Neuronal stem cell (in vitro differentiated cells): ENCODE results near the gene RAMACL.

Experiments used
- DNase-seq: peaks from one replicate; pipeline ENCODE4 v3.0.0-alpha.2; 2013; ENCODE audit warnings: low spot score
- H2AFZ ChIP-seq: one replicate; pipeline ENCODE4 v1.6.1; 2013; ENCODE audit warnings: mild to moderate bottlenecking, low read length, inconsistent platforms
- H2AK5ac ChIP-seq: 2 replicates; pipeline ENCODE4 v1.6.1; 2013; ENCODE audit warnings: low read depth, mild to moderate bottlenecking, inconsistent platforms, low read length, moderate library complexity, mixed read lengths
- H2BK120ac ChIP-seq: 2 replicates; pipeline ENCODE4 v1.6.1; 2013; ENCODE audit warnings: low read depth, mild to moderate bottlenecking, inconsistent platforms, low read length, moderate library complexity, mixed read lengths
- H2BK12ac ChIP-seq: one replicate; pipeline ENCODE4 v1.6.1; 2013; ENCODE audit warnings: low read length, inconsistent platforms
- H2BK15ac ChIP-seq: 2 replicates; pipeline ENCODE4 v1.6.1; 2013; ENCODE audit warnings: mild to moderate bottlenecking, low read length, inconsistent platforms, mixed read lengths
- H2BK5ac ChIP-seq: one replicate; pipeline ENCODE4 v1.6.1; 2013; ENCODE audit warnings: inconsistent platforms, mild to moderate bottlenecking, low read length, moderate library complexity
- H3K14ac ChIP-seq: one replicate; pipeline ENCODE4 v1.6.1; 2013; ENCODE audit warnings: low read length, inconsistent platforms
- H3K18ac ChIP-seq: 2 replicates; pipeline ENCODE4 v1.6.1; 2013; ENCODE audit warnings: low read length, inconsistent platforms
- H3K23ac ChIP-seq: 2 replicates; pipeline ENCODE4 v1.6.1; 2013; ENCODE audit warnings: low read depth, mild to moderate bottlenecking, mixed read lengths, low read length, inconsistent platforms; ENCODE audit not compliant: poor library complexity
- H3K27ac ChIP-seq: replicated peaks from 3 replicates; pipeline ENCODE4 v1.5.1; 2013; ENCODE audit warnings: low read length, inconsistent platforms
- H3K27me3 ChIP-seq, 3 experiments: 2 replicates each; pipeline ENCODE4 v1.6.1; 2013; ENCODE audit warnings: low read length in 3 of 3, mild to moderate bottlenecking in 2 of 3, inconsistent platforms in 1 of 3, low read depth in 1 of 3, mixed read lengths in 1 of 3, moderate library complexity in 1 of 3; ENCODE audit not compliant: control insufficient read depth in 3 of 3, insufficient read depth in 3 of 3
- H3K36me3 ChIP-seq, 2 donors: replicated peaks in 1 of 2; 2 replicates each; pipeline ENCODE4 v1.6.1; 2013; ENCODE audit warnings: low read length in 2 of 2; ENCODE audit not compliant: control insufficient read depth in 2 of 2, insufficient read depth in 2 of 2
- H3K4ac ChIP-seq: 2 replicates; pipeline ENCODE4 v1.6.1; 2013; ENCODE audit warnings: inconsistent platforms, mild to moderate bottlenecking, low read length, moderate library complexity
- H3K4me1 ChIP-seq, 2 donors: 1 replicate in 1 of 2; 2 replicates in 1 of 2; pipeline ENCODE4 v1.6.1; 2013; ENCODE audit warnings: low read length in 2 of 2, low read depth in 1 of 2; ENCODE audit not compliant: control insufficient read depth in 2 of 2, insufficient read depth in 1 of 2
- H3K4me2 ChIP-seq: one replicate; pipeline ENCODE4 v1.6.1; 2013; ENCODE audit warnings: mild to moderate bottlenecking, low read length, inconsistent platforms; ENCODE audit not compliant: insufficient read depth, poor library complexity, severe bottlenecking
- H3K4me3 ChIP-seq, 2 donors: 2 replicates each; pipeline ENCODE4 v1.5.1; 2013; ENCODE audit warnings: low read length in 2 of 2, mild to moderate bottlenecking in 2 of 2, inconsistent platforms in 1 of 2, moderate library complexity in 1 of 2
- H3K79me1 ChIP-seq: one replicate; pipeline ENCODE4 v1.6.1; 2013; ENCODE audit warnings: low read depth, mild to moderate bottlenecking, inconsistent platforms, low read length, moderate library complexity
- H3K9ac ChIP-seq: one replicate; pipeline ENCODE4 v1.6.1; 2013; ENCODE audit warnings: mild to moderate bottlenecking, low read depth, low read length, inconsistent platforms; ENCODE audit not compliant: poor library complexity
- H3K9me3 ChIP-seq, 2 donors: replicated peaks in 1 of 2; 2 replicates each; pipeline versions ENCODE3 to v1.6.1; 2013; ENCODE audit warnings: low read length in 2 of 2, mild to moderate bottlenecking in 2 of 2, inconsistent platforms in 1 of 2, low read depth in 1 of 2, mixed read lengths in 1 of 2, moderate library complexity in 1 of 2; ENCODE audit not compliant: control insufficient read depth in 2 of 2, insufficient read depth in 1 of 2
- H4K8ac ChIP-seq: one replicate; pipeline ENCODE4 v1.6.1; 2013; ENCODE audit warnings: low read depth, mild to moderate bottlenecking, inconsistent platforms, low read length, moderate library complexity
- H4K91ac ChIP-seq: one replicate; pipeline ENCODE4 v1.6.1; 2013; ENCODE audit warnings: low read length, low read depth, mild to moderate bottlenecking, inconsistent platforms; ENCODE audit not compliant: poor library complexity
- WGBS, 2 donors: extraction: QIAGEN DNeasy Blood & Tissue Kit; methylation state at CpG; one replicate each; pipeline ENCODE4 v1.1.7; 2013; ENCODE audit warnings: missing lambda C conversion rate in 2 of 2, mixed read lengths in 1 of 2; ENCODE audit not compliant: insufficient read length in 2 of 2, insufficient replicate concordance in 1 of 2; ENCODE audit errors: extremely low coverage in 2 of 2; 5-methylcytosine and 5-hydroxymethylcytosine counted together

The RAMACL gene

DNA sequence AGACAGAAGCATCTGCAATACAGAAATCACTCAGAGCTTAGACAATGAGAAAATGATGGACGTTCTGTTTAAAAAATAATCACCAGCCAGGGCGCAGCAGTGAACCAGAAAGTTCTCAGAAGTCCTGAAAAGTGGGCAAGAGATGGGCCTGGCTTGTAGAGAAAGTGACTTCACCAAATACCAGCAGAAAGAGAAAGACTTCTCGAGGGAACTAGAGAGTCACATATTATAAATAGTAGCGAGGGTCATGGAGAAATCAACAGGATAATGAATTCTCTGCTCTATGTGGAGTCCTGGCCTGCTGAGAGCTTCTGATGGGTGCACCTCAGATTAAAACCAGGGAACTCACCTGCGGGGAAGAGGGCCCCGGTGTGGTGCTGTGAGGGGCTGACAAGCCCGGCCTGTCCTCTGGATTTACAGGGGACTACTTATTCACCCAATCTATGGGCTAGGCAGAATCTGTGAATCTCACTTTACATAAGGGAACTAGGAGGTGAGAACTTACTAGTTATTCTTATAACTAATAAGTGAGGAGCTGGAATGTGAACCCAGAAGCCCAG, 5.6 kb upstream of the RAMACL start:
- no peak overlapping the region for H2BK15ac ChIP-seq
- no peaks in the 10 kb centered on the region for H3K79me1 ChIP-seq
- H2BK5ac ChIP-seq = no peak overlapping the region
- H2BK12ac ChIP-seq = no peak overlapping the region
- no peak overlapping the region for H4K91ac ChIP-seq
- no peak overlapping the region for H3K18ac ChIP-seq
- no peak overlapping the region for H3K23ac ChIP-seq
- no peak overlapping the region for H3K4me3 ChIP-seq
- no peaks in the 10 kb centered on the region for H3K9me3 ChIP-seq
- H3K36me3 ChIP-seq = no peaks in the 10 kb centered on the region
- WGBS, 2 donors = no CpG with 5 or more reads among the region's 7 CpGs
- no peak overlapping the region for H2AK5ac ChIP-seq
- no peak overlapping the region for H3K27ac ChIP-seq
- no peak overlapping the region for H4K8ac ChIP-seq
- no peak for DNase-seq
- H2AFZ ChIP-seq = no peak overlapping the region
- no peak overlapping the region for H3K4ac ChIP-seq
- no peak overlapping the region for H3K14ac ChIP-seq
- peaks cover 0 to 1% (median 0%) of the 10 kb centered on the region in 3 experiments for H3K27me3 ChIP-seq
- H3K4me2 ChIP-seq = no peak overlapping the region
- H3K9ac ChIP-seq = no peak overlapping the region
- peaks cover 0 to 23% of the 10 kb centered on the region in 2 donors for H3K4me1 ChIP-seq
- no peak overlapping the region for H2BK120ac ChIP-seq

DNA sequence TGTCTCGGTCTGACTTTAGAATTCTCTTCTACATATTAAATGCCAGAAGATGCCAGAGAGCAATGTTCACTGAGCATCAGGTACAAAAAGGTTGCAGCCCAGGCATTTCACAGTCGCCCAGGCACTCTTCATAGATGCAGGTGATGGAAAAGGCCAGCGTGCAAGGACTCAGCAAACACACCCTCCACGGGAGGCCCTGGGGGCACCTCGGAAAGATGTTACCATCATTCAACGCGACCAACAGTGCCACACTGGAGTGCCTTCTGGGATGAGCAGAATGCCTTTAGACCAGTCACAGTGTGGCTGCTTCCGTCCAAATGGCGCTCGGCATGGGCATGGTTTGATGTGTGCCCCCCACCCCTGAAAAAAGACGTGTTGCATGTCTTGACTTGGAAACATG, 4.5 kb upstream of the RAMACL start:
- Histone ChIP-seq H3K79me1 (no peaks in the 10 kb centered on the region), H2BK120ac (no peak overlapping the region), H4K91ac (no peak overlapping the region), H2AFZ (no peak overlapping the region), H3K4me1 (peaks cover 0 to 23% of the 10 kb centered on the region in 2 donors), H3K23ac (no peak overlapping the region), H3K18ac (no peak overlapping the region), H3K4me2 (no peak overlapping the region), H2AK5ac (no peak overlapping the region), H2BK15ac (no peak overlapping the region), H3K14ac (no peak overlapping the region), H3K9me3 (no peaks in the 10 kb centered on the region), H3K4ac (no peak overlapping the region), H3K27ac (no peak overlapping the region), H3K36me3 (no peaks in the 10 kb centered on the region), H3K27me3 (peaks cover 0 to 1% (median 0%) of the 10 kb centered on the region in 3 experiments), H2BK5ac (no peak overlapping the region), H3K9ac (no peak overlapping the region), H2BK12ac (no peak overlapping the region), H3K4me3 (peak overlapping the region in 1 of 2 donors; percentile 3), H4K8ac (no peak overlapping the region)
- DNase-seq = no peak
- no CpG with 5 or more reads among the region's 11 CpGs for WGBS, 2 donors

DNA sequence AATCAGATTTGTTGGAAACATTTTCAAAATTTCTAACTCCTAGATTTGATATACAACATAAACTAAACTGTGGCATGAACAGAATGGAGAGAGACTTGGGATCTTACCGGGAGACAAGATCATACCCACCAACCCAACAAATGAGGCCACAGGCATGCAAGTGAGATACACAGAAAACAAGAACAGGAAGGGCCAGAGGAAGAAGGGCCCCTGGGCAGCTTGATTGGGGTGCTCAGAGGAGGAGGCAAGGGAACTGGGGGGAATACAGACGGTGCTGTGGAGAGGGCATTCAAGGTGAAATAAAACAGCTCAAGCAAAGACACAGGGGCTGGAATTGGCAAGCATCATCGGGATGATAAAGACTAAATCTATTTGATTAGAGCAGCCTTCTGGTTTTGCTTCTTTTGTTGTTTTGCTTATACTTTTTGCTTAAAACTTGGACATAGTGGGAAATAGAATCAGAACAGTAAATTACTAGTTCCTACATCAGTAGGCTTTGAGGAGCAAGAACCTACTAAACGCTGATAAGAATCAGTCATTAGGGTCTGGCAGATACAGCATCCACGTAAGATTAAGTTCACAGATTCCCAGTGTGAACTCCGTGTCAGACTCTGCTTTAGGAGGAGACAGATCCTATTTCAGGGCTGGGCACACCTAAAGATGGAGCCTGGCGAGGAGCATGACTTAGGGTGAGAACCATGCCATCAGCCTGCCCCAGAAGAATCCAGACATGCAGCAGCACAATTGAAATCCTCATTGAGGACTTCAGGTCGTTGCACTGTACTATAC, 3.5 kb upstream of the RAMACL start:
- Histone ChIP-seq H2BK120ac (no peak overlapping the region), H3K4me2 (no peak overlapping the region), H3K23ac (no peak overlapping the region), H3K79me1 (no peaks in the 10 kb centered on the region), H3K4me1 (peaks cover 0 to 23% of the 10 kb centered on the region in 2 donors), H3K18ac (no peak overlapping the region), H2AK5ac (no peak overlapping the region), H3K27ac (no peak overlapping the region), H3K4me3 (no peak overlapping the region), H3K9ac (no peak overlapping the region), H3K36me3 (no peaks in the 10 kb centered on the region), H2BK5ac (no peak overlapping the region), H2BK12ac (no peak overlapping the region), H3K27me3 (no peaks in the 10 kb centered on the region), H3K4ac (no peak overlapping the region), H4K91ac (no peak overlapping the region), H3K14ac (no peak overlapping the region), H4K8ac (no peak overlapping the region), H3K9me3 (no peaks in the 10 kb centered on the region), H2AFZ (no peak overlapping the region), H2BK15ac (no peak overlapping the region)
- WGBS, 2 donors = no CpG with 5 or more reads among the region's 8 CpGs
- no peak for DNase-seq

DNA sequence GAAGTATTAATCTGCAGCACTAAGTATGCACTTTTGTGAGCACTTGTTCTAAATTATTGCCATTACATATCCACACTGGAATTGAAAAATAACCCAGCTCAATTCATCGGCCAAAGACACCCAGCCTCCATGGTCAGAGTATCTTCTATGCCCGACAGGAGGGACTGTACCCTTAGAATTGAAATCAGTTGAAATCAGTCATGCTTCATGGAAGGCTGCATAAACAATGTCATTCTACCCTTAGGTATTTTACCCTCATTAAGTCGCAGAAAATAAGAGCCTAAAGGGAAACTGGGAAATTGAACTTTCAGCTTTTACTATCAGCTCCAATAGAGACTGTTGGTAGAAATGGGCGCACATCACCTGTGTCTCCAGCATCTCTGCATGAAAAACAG, 2.9 kb upstream of the RAMACL start:
- H3K9ac ChIP-seq = no peak overlapping the region
- H3K4me2 ChIP-seq = no peak overlapping the region
- H2BK5ac ChIP-seq = no peak overlapping the region
- H3K4me3 ChIP-seq = no peak overlapping the region
- H2BK120ac ChIP-seq = no peak overlapping the region
- no peaks in the 10 kb centered on the region for H3K79me1 ChIP-seq
- no peak overlapping the region for H3K18ac ChIP-seq
- H3K27me3 ChIP-seq = no peaks in the 10 kb centered on the region
- no peak overlapping the region for H4K91ac ChIP-seq
- no CpG with 5 or more reads among the region's 4 CpGs for WGBS, 2 donors
- no peak overlapping the region for H2BK12ac ChIP-seq
- H3K4me1 ChIP-seq = peaks cover 0 to 23% of the 10 kb centered on the region in 2 donors
- no peaks in the 10 kb centered on the region for H3K36me3 ChIP-seq
- H3K9me3 ChIP-seq = no peaks in the 10 kb centered on the region
- no peak for DNase-seq
- no peak overlapping the region for H2BK15ac ChIP-seq
- H4K8ac ChIP-seq = no peak overlapping the region
- no peak overlapping the region for H2AFZ ChIP-seq
- H2AK5ac ChIP-seq = no peak overlapping the region
- H3K23ac ChIP-seq = no peak overlapping the region
- H3K14ac ChIP-seq = no peak overlapping the region
- no peak overlapping the region for H3K27ac ChIP-seq
- H3K4ac ChIP-seq = no peak overlapping the region
